ENCODE results near the gene CCL25.

- TF ChIP-seq CTCF (IDR thresholded peaks at IDR 0.05) (no peak), POLR2A (IDR thresholded peaks at IDR 0.05) (no peak), POLR2AphosphoS5 (IDR thresholded peaks at IDR 0.05) (no peak)
Measured at GRCh38 chr19:8028951-8029491, 23.5 kb upstream of the CCL25 start.

All from transverse colon (tissue), 4 donors.